ENCODE data around the gene COCH. TPM values are rescaled to one million over a fixed set of nuclear protein-coding genes. Genes with fewer than 3 reads are reported as not detected.

Gene COCH
- total and polyA plus RNA-seq, 2 donors (not counting 1 experiment from before 2014, with no cell fraction given), result 24.5 to 25.7 TPM

DNA sequence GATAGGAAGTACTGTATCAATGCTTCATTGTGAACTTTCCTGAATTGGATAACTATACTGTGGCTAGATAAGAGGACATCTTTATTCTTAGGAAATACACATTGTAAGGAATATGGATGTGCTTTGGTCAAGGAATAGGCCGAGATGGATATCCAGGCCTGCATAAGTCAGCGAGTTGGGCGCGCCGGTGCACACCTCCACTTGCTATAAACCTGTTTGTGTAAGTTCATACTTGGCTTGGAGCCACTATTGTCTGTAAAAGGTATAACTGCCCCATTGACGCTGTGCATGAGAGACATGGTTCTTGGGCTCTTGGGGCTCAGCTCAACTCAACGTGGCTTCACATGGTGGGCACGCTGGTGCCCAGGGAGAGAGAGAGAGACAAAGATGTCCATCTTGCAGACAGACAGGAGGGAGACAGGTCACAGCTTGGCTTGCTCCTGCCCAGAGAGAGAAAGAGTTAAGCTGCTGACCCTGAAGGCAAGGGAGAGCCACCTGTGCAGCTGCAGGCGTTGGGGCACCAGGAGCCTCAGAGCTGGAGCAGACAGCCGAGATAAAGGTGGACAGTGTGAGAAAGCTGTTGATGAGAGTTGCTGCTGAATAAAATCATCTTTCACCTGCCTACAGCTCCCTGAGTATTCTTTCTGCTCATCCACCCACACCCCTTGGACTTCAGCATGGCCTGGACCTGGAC lies 34.1 kb upstream of the COCH start:
- no peak overlapping the region for H3K4me3 Mint-ChIP-seq
- intact Hi-C loops (cut with micrococcal nuclease), result no loop called here
- no peaks in the 10 kb centered on the region for H3K36me3 ChIP-seq (replicated peaks in 1 of 2; ENCODE audit: control extremely low read depth in 1 of 2, control insufficient read depth in 1 of 2, extremely low read depth in 1 of 2, insufficient read depth in 2 of 2, low read length in 1 of 2)
- no peak overlapping the region for H3K27ac Mint-ChIP-seq
- no peaks in the 10 kb centered on the region for H3K27me3 ChIP-seq (replicated peaks in 1 of 4; ENCODE audit: control extremely low read depth in 1 of 4, control insufficient read depth in 3 of 4, insufficient read depth in 4 of 4, low read length in 3 of 4)
- ChIA-PET POLR2A (no interaction called here), CTCF (no interaction called here)
- peaks cover 15% of the 10 kb centered on the region for H3K27me3 Mint-ChIP-seq
- DNase-seq (no peak), ATAC-seq (ENCODE audit: low read depth) (no peak)
- H3K4me1 Mint-ChIP-seq, result no peaks in the 10 kb centered on the region
- H3K27ac ChIP-seq (ENCODE audit: low read length in 2 of 2), result no peak overlapping the region
- WGBS (ENCODE audit: insufficient coverage), result 96% methylated on average over 8 of the region's 10 CpGs
- H3K4me1 ChIP-seq (ENCODE audit: control insufficient read depth in 2 of 2, insufficient read depth in 2 of 2, low read length in 2 of 2), result no peaks in the 10 kb centered on the region
- no peak overlapping the region for H2AFZ ChIP-seq (ENCODE audit: insufficient read depth, low read depth, low read length, poor library complexity, severe bottlenecking)
- H3K4me3 ChIP-seq (ENCODE audit: control extremely low read depth in 1 of 5, extremely low read depth in 1 of 5, insufficient read depth in 1 of 5, low read depth in 2 of 5, low read length in 4 of 5), result no peak overlapping the region
- H3K9me3 ChIP-seq (ENCODE audit: control extremely low read depth in 1 of 3, control insufficient read depth in 2 of 3, insufficient read depth in 1 of 3, low read length in 2 of 3), result no peaks in the 10 kb centered on the region
- peaks cover 7% of the 10 kb centered on the region for H3K9me3 Mint-ChIP-seq (ENCODE audit: insufficient read depth)
- H4K20me1 ChIP-seq (ENCODE audit: control insufficient read depth, insufficient read depth, low read length, poor library complexity, severe bottlenecking), result no peaks in the 10 kb centered on the region
- H3K4me2 ChIP-seq (replicated peaks; ENCODE audit: low read depth, low read length, poor library complexity, severe bottlenecking), result no peak overlapping the region
- TF ChIP-seq EZH2 (IDR thresholded peaks at IDR 0.05; ENCODE audit: borderline replicate concordance, insufficient read depth, low read depth, low read length, poor library complexity, severe bottlenecking), result no peak
- TF ChIP-seq, protein P1, sequence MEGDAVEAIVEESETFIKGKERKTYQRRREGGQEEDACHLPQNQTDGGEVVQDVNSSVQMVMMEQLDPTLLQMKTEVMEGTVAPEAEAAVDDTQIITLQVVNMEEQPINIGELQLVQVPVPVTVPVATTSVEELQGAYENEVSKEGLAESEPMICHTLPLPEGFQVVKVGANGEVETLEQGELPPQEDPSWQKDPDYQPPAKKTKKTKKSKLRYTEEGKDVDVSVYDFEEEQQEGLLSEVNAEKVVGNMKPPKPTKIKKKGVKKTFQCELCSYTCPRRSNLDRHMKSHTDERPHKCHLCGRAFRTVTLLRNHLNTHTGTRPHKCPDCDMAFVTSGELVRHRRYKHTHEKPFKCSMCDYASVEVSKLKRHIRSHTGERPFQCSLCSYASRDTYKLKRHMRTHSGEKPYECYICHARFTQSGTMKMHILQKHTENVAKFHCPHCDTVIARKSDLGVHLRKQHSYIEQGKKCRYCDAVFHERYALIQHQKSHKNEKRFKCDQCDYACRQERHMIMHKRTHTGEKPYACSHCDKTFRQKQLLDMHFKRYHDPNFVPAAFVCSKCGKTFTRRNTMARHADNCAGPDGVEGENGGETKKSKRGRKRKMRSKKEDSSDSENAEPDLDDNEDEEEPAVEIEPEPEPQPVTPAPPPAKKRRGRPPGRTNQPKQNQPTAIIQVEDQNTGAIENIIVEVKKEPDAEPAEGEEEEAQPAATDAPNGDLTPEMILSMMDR (IDR thresholded peaks at IDR 0.05), result no peak
- no peaks in the 10 kb centered on the region for H3K79me2 ChIP-seq (ENCODE audit: control insufficient read depth, insufficient read depth, low read length)
- H3K9ac ChIP-seq (ENCODE audit: low read length), result no peak overlapping the region

DNA sequence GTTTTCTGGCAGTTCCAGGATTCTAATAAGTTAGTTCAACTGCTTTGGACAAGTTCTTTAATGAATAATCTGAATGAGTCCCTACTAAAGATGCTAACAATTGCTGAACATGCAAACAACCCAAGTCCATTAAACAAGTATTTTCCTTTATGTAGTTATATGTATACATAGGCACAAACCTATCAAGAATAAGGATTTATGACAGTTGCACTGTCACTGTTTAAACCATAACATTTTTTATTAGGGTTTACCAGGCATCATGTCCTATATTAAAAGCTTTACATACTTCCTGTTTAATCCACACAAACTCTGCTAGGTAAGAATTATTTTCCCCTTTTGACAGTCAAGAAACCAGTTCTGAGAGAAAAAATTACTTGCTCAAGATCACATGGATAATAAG lies 31.9 kb upstream of the COCH start:
- no peak overlapping the region for H3K4me2 ChIP-seq (replicated peaks; ENCODE audit: low read depth, low read length, poor library complexity, severe bottlenecking)
- TF ChIP-seq, protein P1 (IDR thresholded peaks at IDR 0.05), result no peak
- no peak for TF ChIP-seq EZH2 (IDR thresholded peaks at IDR 0.05; ENCODE audit: borderline replicate concordance, insufficient read depth, low read depth, low read length, poor library complexity, severe bottlenecking)
- H3K27me3 ChIP-seq (replicated peaks in 1 of 4; ENCODE audit: control extremely low read depth in 1 of 4, control insufficient read depth in 3 of 4, insufficient read depth in 4 of 4, low read length in 3 of 4), result no peaks in the 10 kb centered on the region
- no peak overlapping the region for H3K9ac ChIP-seq (ENCODE audit: low read length)
- no peaks in the 10 kb centered on the region for H4K20me1 ChIP-seq (ENCODE audit: control insufficient read depth, insufficient read depth, low read length, poor library complexity, severe bottlenecking)
- H3K4me3 Mint-ChIP-seq, result no peak overlapping the region
- H3K4me1 ChIP-seq (ENCODE audit: control insufficient read depth in 2 of 2, insufficient read depth in 2 of 2, low read length in 2 of 2), result no peaks in the 10 kb centered on the region
- no peak for DNase-seq
- no peaks in the 10 kb centered on the region for H3K36me3 ChIP-seq (replicated peaks in 1 of 2; ENCODE audit: control extremely low read depth in 1 of 2, control insufficient read depth in 1 of 2, extremely low read depth in 1 of 2, insufficient read depth in 2 of 2, low read length in 1 of 2)
- no peaks in the 10 kb centered on the region for H3K4me1 Mint-ChIP-seq
- intact Hi-C loops (cut with micrococcal nuclease), result no loop called here
- peaks cover 15% of the 10 kb centered on the region for H3K27me3 Mint-ChIP-seq
- H3K9me3 Mint-ChIP-seq (ENCODE audit: insufficient read depth), result peaks cover 5% of the 10 kb centered on the region
- no peak overlapping the region for H3K27ac ChIP-seq (ENCODE audit: low read length in 2 of 2)
- ChIA-PET CTCF (no interaction called here), POLR2A (no interaction called here)
- no peak overlapping the region for H3K27ac Mint-ChIP-seq
- H3K4me3 ChIP-seq (ENCODE audit: control extremely low read depth in 1 of 5, extremely low read depth in 1 of 5, insufficient read depth in 1 of 5, low read depth in 2 of 5, low read length in 4 of 5), result no peak overlapping the region
- H2AFZ ChIP-seq (ENCODE audit: insufficient read depth, low read depth, low read length, poor library complexity, severe bottlenecking), result no peak overlapping the region
- peaks cover 0 to 1% (median 0%) of the 10 kb centered on the region in 3 donors for H3K9me3 ChIP-seq (ENCODE audit: control extremely low read depth in 1 of 3, control insufficient read depth in 2 of 3, insufficient read depth in 1 of 3, low read length in 2 of 3)
- H3K79me2 ChIP-seq (ENCODE audit: control insufficient read depth, insufficient read depth, low read length), result no peaks in the 10 kb centered on the region
- no peak for ATAC-seq (ENCODE audit: low read depth)
